ENCODE data around the gene ATG7. TPM values are rescaled to one million over a fixed set of nuclear protein-coding genes. Genes with fewer than 3 reads are reported as not detected.
"Not testable (repeated sequence)": the region's sequence is repeated elsewhere in the genome, so short reads cannot be mapped to it uniquely, and the experiment has no call there.

ATG7 gene
- total and polyA plus RNA-seq, 9 donors, result 10.2 to 54.5 (median 37.4) TPM

DNA sequence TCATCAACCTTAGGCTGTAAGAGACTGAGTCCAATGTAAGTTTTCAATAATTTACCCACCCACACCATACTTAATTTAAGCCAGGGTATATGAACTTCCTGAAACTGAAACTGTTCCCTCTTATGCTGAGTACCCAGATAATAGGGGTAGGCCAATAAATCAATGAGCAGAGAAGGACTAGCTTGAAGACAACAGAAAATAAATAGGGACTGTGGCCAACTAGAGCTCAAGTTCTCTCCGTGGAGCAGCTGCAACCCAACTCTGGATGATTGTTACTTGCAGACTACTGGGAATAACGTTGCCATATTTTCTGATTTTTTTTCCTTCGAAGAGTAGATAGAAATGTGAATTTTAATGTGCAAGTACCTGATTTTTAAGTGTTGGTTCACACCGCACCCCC lies 128.0 kb downstream of the ATG7 start:
- Histone ChIP-seq H3K4me1 (ENCODE audit: insufficient read depth) (no peaks in the 10 kb centered on the region), H3K9me3 (no peaks in the 10 kb centered on the region), H3K27me3 (no peaks in the 10 kb centered on the region), H3K4me3 (no peak overlapping the region), H3K36me3 (no peaks in the 10 kb centered on the region), H3K27ac (no peak overlapping the region)
- TF ChIP-seq, protein P1, sequence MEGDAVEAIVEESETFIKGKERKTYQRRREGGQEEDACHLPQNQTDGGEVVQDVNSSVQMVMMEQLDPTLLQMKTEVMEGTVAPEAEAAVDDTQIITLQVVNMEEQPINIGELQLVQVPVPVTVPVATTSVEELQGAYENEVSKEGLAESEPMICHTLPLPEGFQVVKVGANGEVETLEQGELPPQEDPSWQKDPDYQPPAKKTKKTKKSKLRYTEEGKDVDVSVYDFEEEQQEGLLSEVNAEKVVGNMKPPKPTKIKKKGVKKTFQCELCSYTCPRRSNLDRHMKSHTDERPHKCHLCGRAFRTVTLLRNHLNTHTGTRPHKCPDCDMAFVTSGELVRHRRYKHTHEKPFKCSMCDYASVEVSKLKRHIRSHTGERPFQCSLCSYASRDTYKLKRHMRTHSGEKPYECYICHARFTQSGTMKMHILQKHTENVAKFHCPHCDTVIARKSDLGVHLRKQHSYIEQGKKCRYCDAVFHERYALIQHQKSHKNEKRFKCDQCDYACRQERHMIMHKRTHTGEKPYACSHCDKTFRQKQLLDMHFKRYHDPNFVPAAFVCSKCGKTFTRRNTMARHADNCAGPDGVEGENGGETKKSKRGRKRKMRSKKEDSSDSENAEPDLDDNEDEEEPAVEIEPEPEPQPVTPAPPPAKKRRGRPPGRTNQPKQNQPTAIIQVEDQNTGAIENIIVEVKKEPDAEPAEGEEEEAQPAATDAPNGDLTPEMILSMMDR (IDR thresholded peaks at IDR 0.05), result no peak
- TF ChIP-seq POLR2A (IDR thresholded peaks at IDR 0.05), result no peak
- no peak for TF ChIP-seq EP300 (IDR thresholded peaks at IDR 0.05)
- intact Hi-C loops (cut with DNase I), result no loop called here
- no peak for DNase-seq
- WGBS, 3 donors, result 48 to 66% (median 56%) methylated on average over 4 of the region's 4 CpGs

DNA sequence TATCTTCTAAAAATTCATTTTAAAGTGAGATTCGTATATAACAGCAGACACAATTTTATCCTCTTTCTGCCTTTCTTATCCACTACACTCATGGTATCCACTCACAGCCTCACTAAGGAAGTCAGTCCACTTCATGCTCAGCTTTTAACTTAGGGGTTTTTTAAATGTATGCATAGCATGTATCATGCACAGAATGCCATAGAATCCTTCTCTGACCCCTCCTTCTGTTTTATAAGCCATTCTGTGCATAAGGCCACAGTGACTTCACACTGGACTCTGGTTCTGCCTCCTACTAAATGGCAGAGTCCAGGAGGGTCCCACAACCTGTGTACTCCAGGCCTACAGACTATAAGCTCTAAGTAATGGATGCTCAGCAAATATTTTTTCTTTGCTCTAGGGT lies 129.2 kb downstream of the ATG7 start:
- 85 to 93% (median 91%) methylated on average over 1 of the region's 1 CpG for WGBS, 3 donors
- H3K4me3 ChIP-seq, result no peak overlapping the region
- no peak for TF ChIP-seq EP300 (IDR thresholded peaks at IDR 0.05)
- no peaks in the 10 kb centered on the region for H3K36me3 ChIP-seq
- no peaks in the 10 kb centered on the region for H3K27me3 ChIP-seq
- H3K9me3 ChIP-seq, result no peaks in the 10 kb centered on the region
- intact Hi-C loops (cut with DNase I), result no loop called here
- no peaks in the 10 kb centered on the region for H3K4me1 ChIP-seq (ENCODE audit: insufficient read depth)
- no peak overlapping the region for H3K27ac ChIP-seq
- DNase-seq, result no peak

DNA sequence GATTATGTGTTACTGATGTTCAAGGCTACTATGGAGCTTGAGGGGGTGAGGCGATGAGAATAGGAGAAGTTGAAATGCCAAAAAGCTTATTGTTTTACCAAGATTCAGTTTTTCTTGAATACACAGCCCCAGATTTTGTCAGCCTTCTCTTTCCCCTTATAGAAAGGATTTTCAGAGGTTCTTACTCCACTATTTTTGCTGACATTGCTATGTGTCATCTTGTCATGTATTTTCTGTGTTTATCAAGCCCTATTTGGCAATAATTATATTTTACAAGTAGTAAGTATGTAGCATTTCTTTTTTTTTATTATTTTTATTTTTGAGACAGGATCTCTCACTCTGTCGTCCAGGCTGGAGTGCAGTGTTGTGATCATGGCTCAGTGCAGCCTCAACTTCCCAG lies 133.1 kb downstream of the ATG7 start:
- Histone ChIP-seq H3K4me3 (no peak overlapping the region), H3K4me1 (ENCODE audit: insufficient read depth) (no peaks in the 10 kb centered on the region), H3K27me3 (no peaks in the 10 kb centered on the region), H3K36me3 (no peaks in the 10 kb centered on the region), H3K9me3 (peaks cover 0 to 3% of the 10 kb centered on the region in 2 donors), H3K27ac (no peak overlapping the region)
- no peak for DNase-seq
- TF ChIP-seq, protein P1 (IDR thresholded peaks at IDR 0.05), result no peak
- TF ChIP-seq POLR2A (IDR thresholded peaks at IDR 0.05), result no peak
- TF ChIP-seq EP300 (IDR thresholded peaks at IDR 0.05), result no peak
- WGBS, 3 donors, result 88 to 94% (median 93%) methylated on average over 2 of the region's 2 CpGs
- intact Hi-C loops (cut with DNase I), result no loop called here

DNA sequence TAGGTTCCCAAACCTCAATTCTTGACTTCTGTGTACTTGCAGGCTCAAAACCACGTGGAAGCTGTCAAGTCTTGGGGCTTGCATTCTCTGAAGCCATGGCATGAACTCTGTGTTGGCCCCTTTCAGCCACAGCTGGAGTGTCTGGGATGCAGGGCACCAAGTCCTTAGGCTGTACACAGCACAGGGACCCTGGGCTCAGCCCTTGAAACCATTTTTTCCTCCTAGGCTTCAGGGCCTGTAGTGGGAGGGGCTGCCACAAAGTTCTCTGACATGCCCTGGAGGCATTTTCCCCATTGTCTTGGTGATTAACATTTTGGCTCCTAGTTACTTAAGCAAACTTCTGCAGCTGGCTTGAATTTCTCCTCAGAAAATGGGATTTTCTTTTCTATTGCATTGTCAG lies 135.4 kb downstream of the ATG7 start:
- Histone ChIP-seq H3K36me3 (no peaks in the 10 kb centered on the region), H3K9me3 (peaks cover 0 to 3% of the 10 kb centered on the region in 2 donors), H3K4me1 (ENCODE audit: insufficient read depth) (no peaks in the 10 kb centered on the region), H3K4me3 (no peak overlapping the region), H3K27ac (no peak overlapping the region), H3K27me3 (no peaks in the 10 kb centered on the region)
- TF ChIP-seq, protein P1 (IDR thresholded peaks at IDR 0.05), result no peak
- no peak for TF ChIP-seq EP300 (IDR thresholded peaks at IDR 0.05)
- no peak for TF ChIP-seq POLR2A (IDR thresholded peaks at IDR 0.05)
- intact Hi-C loops (cut with DNase I), result no loop called here
- DNase-seq, result no peak
- 78 to 81% (median 79%) methylated on average over 1 of the region's 1 CpG for WGBS, 3 donors

DNA sequence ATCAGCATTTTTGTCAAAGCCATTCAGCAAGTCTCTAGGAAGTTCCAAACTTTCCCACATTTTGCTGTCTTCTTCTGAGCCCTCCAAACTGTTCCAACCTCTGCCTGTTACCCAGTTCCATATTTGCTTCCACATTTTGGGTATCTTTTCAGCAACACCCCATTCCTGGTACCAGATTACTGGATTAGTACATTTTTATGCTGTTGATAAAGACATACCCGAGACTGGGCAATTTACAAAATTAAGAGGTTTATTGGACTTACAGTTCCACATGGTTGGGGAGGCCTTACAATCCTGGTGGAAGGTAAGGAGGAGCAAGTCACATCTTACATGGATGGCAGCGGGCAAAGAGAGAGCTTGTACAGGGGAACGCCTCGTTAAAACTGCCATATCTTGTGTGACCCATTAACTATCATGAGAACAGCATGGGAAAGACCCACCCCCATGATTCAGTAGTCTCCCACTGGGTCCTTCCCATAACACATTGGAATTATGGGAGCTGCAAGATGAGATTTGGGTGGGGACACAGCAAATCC lies 136.2 kb downstream of the ATG7 start:
- intact Hi-C loops (cut with DNase I); H3K36me3 ChIP-seq; H3K4me1 ChIP-seq (ENCODE audit: insufficient read depth); H3K27ac ChIP-seq; H3K4me3 ChIP-seq; DNase-seq; H3K9me3 ChIP-seq; H3K27me3 ChIP-seq: not testable (repeated sequence)
- WGBS, 3 donors, result 94 to 99% (median 97%) methylated on average over 4 of the region's 4 CpGs
